ENCODE measurements around the gene RSPO3. TPM values are rescaled to one million over a fixed set of nuclear protein-coding genes. Genes with fewer than 3 reads are reported as not detected.

Gene RSPO3
- total RNA-seq, 1 experiment from 2014 or later, result not detected

DNA sequence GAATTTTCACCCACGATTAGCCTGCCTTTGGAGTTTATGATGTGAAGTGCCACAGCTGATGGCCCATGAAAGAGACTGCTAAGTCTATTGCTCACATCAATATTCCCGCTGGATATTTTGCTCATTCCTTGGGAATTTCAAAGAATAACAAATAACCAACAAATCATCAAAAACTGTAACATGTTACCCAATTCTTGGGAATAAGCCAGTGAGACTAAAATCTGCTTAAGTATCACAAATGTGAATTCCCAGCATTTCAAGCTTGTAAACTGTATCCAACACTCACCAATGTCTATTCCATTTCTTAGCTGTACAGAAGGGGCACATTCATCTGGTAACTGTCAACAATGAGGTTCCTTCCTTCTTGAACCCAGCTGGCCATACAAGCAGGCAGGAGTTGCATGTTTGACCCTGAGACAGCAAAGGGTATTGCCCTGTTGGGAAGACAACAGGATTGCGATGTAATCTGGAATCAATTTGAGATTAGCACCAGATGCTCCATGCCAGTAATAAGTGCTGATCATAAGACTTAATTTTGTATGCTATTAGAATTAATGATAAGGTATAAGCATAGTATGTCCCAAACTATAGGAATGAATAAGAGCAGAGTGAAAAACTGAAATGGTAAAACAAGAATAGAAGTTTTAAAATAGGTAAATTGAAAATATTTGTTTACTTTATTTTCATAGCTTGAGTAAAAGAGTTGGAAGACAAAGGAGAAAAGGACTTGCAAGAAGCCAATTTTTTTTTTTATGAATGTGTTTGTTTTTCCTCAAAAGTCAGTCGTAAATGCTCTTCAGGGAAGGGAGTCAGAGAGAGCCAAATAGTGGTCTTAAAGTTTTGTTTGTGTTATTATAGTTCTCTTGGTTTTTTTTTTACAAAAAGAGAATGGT is 58.8 kb downstream of the RSPO3 start:
- CTCF ChIA-PET, result no interaction called here
- POLR2A ChIA-PET (ENCODE audit: unreplicated experiment), result interaction anchor here (0.6 kb wide), 1 partner anchor 594 kb away, joined by 6 read pairs; no protein-coding TSS in a partner anchor
- Histone ChIP-seq H3F3A (ENCODE audit: insufficient read depth, low read depth) (no peaks in the 10 kb centered on the region), H3K4me3 (no peak overlapping the region), H3K79me2 (ENCODE audit: low read depth) (no peaks in the 10 kb centered on the region), H3K27ac (no peak overlapping the region), H4K20me1 (ENCODE audit: insufficient read depth) (no peaks in the 10 kb centered on the region), H3K27me3 (ENCODE audit: insufficient read depth, low read depth) (no peaks in the 10 kb centered on the region), H3K9me2 (ENCODE audit: insufficient read depth) (0 out of 2 replicates have a peak, but pooled peaks cover 8% of the 10 kb centered on the region), H3K9me3 (ENCODE audit: insufficient read depth, low read depth) (peaks cover 3% of the 10 kb centered on the region; the same call in 1 of the 2 replicates), H3K36me3 (ENCODE audit: low read depth) (no peaks in the 10 kb centered on the region), H3K4me2 (no peak overlapping the region), H3K4me1 (replicated peaks; ENCODE audit: insufficient read depth) (peaks cover 6% of the 10 kb centered on the region; the same call in 1 of the 2 replicates), H2AFZ (no peak overlapping the region)
- intact Hi-C loops (cut with micrococcal nuclease; ENCODE audit: unreplicated experiment), result no loop called here
- TF ChIP-seq, protein P1, sequence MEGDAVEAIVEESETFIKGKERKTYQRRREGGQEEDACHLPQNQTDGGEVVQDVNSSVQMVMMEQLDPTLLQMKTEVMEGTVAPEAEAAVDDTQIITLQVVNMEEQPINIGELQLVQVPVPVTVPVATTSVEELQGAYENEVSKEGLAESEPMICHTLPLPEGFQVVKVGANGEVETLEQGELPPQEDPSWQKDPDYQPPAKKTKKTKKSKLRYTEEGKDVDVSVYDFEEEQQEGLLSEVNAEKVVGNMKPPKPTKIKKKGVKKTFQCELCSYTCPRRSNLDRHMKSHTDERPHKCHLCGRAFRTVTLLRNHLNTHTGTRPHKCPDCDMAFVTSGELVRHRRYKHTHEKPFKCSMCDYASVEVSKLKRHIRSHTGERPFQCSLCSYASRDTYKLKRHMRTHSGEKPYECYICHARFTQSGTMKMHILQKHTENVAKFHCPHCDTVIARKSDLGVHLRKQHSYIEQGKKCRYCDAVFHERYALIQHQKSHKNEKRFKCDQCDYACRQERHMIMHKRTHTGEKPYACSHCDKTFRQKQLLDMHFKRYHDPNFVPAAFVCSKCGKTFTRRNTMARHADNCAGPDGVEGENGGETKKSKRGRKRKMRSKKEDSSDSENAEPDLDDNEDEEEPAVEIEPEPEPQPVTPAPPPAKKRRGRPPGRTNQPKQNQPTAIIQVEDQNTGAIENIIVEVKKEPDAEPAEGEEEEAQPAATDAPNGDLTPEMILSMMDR (conservative IDR thresholded peaks at IDR 0.05), result no peak
- no peak for TF ChIP-seq EZH2 (IDR thresholded peaks at IDR 0.05; ENCODE audit: low read depth)
- DNase-seq, result peak in 1 of 2 experiments; percentile 9
- no TSS peak for BruUV-seq (replicated peaks)

DNA sequence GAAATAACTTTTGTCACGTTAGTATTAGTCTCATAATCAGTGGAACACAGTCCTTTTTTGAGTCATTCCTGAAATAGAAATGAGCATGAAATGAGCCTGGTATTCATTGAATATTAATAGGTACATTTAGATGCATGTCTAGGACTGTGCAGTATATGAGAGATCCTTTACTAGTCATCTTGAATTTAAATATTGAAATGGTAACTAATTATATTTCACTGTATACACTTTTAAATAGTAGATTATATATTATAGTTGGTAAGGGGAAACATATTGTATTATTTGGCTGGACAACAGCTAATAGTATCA is 59.4 kb downstream of the RSPO3 start:
- intact Hi-C loops (cut with micrococcal nuclease; ENCODE audit: unreplicated experiment), result no loop called here
- BruUV-seq (replicated peaks), result no TSS peak
- Histone ChIP-seq H3K4me1 (replicated peaks; ENCODE audit: insufficient read depth) (peaks cover 6% of the 10 kb centered on the region; the same call in 1 of the 2 replicates), H3K27ac (no peak overlapping the region), H3K4me2 (no peak overlapping the region), H3K9me3 (ENCODE audit: insufficient read depth, low read depth) (peaks cover 3% of the 10 kb centered on the region; the same call in 1 of the 2 replicates), H3K9me2 (ENCODE audit: insufficient read depth) (0 out of 2 replicates have a peak, but pooled peaks cover 8% of the 10 kb centered on the region), H3K79me2 (ENCODE audit: low read depth) (no peaks in the 10 kb centered on the region), H4K20me1 (ENCODE audit: insufficient read depth) (no peaks in the 10 kb centered on the region), H3K36me3 (ENCODE audit: low read depth) (no peaks in the 10 kb centered on the region), H2AFZ (no peak overlapping the region), H3F3A (ENCODE audit: insufficient read depth, low read depth) (no peaks in the 10 kb centered on the region), H3K4me3 (no peak overlapping the region), H3K27me3 (ENCODE audit: insufficient read depth, low read depth) (no peaks in the 10 kb centered on the region)
- TF ChIP-seq, protein P1 (conservative IDR thresholded peaks at IDR 0.05), result no peak
- TF ChIP-seq EZH2 (IDR thresholded peaks at IDR 0.05; ENCODE audit: low read depth), result no peak
- POLR2A ChIA-PET (ENCODE audit: unreplicated experiment), result no interaction called here
- no peak for DNase-seq
- CTCF ChIA-PET, result no interaction called here

DNA sequence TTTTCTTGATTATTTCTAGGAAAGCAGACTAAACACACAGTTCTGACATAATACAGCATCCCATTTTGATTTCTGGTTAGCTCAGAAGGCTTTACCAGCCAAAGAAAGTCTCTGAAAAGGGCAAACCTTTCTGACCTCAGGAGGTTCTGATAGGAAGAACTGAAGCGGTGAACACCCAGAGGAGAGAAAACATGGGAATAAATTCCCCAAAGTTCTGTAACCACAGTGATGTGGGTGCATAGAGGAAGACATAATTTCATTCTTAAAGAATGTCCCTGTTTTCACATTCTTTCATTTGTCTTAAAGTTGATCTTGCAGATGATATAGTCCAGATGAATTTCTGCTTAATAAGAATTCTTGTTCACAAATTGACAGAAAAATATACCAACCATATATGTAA is 60.3 kb downstream of the RSPO3 start:
- Histone ChIP-seq H3K9me3 (ENCODE audit: insufficient read depth, low read depth) (peaks cover 3% of the 10 kb centered on the region; the same call in 1 of the 2 replicates), H3K27me3 (ENCODE audit: insufficient read depth, low read depth) (no peaks in the 10 kb centered on the region), H3F3A (ENCODE audit: insufficient read depth, low read depth) (no peaks in the 10 kb centered on the region), H3K79me2 (ENCODE audit: low read depth) (no peaks in the 10 kb centered on the region), H3K4me1 (replicated peaks; ENCODE audit: insufficient read depth) (peaks cover 6% of the 10 kb centered on the region; the same call in 1 of the 2 replicates), H3K4me2 (no peak overlapping the region), H4K20me1 (ENCODE audit: insufficient read depth) (no peaks in the 10 kb centered on the region), H3K9me2 (ENCODE audit: insufficient read depth) (0 out of 2 replicates have a peak, but pooled peaks cover 8% of the 10 kb centered on the region), H2AFZ (no peak overlapping the region), H3K4me3 (no peak overlapping the region), H3K27ac (no peak overlapping the region), H3K36me3 (ENCODE audit: low read depth) (no peaks in the 10 kb centered on the region)
- BruUV-seq (replicated peaks), result no TSS peak
- intact Hi-C loops (cut with micrococcal nuclease; ENCODE audit: unreplicated experiment), result no loop called here
- DNase-seq, result peak in 1 of 2 experiments; percentile 4
- POLR2A ChIA-PET (ENCODE audit: unreplicated experiment), result no interaction called here
- TF ChIP-seq, protein P1 (conservative IDR thresholded peaks at IDR 0.05), result no peak
- no peak for TF ChIP-seq EZH2 (IDR thresholded peaks at IDR 0.05; ENCODE audit: low read depth)
- CTCF ChIA-PET, result no interaction called here
